ENCODE results near the gene EEPD1. TPM values are rescaled to one million over a fixed set of nuclear protein-coding genes. Genes with fewer than 3 reads are reported as not detected.

EEPD1 gene
- total and polyA plus RNA-seq, 2 donors (not counting 3 experiments of a cell fraction or from before 2014, with no cell fraction given) = 0.40 to 0.42 TPM

DNA sequence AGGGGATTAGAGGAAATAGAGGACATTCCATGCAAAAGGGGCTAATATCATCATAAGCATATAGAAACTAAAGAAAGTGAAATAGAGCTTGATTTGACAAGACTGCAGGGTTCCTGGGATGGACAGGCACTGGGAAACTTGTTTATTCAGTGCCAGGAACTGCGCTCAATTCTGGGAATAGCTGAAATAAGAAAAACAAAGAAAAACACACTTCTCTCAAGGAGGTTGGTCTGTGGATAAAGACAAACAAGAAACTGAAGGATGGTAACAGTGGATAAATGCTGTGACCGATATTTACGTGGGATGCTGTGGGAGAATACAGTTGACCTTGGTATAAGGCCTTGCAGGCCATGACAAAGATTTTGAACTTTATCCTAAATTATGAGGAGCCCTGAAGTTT is 195.7 kb downstream of the EEPD1 start:
- POLR2A ChIA-PET = no interaction called here
- intact Hi-C loops (cut with micrococcal nuclease) (no loop called here), dilution Hi-C loops (cut with MboI; ENCODE audit: extremely low pct_ligation_motif_present, low sequenced_read_pairs) (no loop called here)
- Histone ChIP-seq H3K36me3 (ENCODE audit: control insufficient read depth in 2 of 2, extremely low read depth in 1 of 2, insufficient read depth in 2 of 2, low read length in 2 of 2) (no peaks in the 10 kb centered on the region), H4K20me1 (replicated peaks; ENCODE audit: control insufficient read depth, extremely low read depth, insufficient read depth, low read length) (no peaks in the 10 kb centered on the region), H2AFZ (ENCODE audit: low read depth, low read length) (no peak overlapping the region), H3K4me3 (replicated peaks in 1 of 3; ENCODE audit: insufficient read depth in 1 of 3, low read depth in 1 of 3, low read length in 3 of 3) (no peak overlapping the region), H3K9me3 (replicated peaks; ENCODE audit: control insufficient read depth, insufficient read depth, low read length) (no peaks in the 10 kb centered on the region), H3K27ac (ENCODE audit: insufficient read depth, low read depth, low read length) (no peak overlapping the region), H3K4me1 (ENCODE audit: control insufficient read depth, extremely low read depth, insufficient read depth, low read length) (peaks cover 10% of the 10 kb centered on the region), H3K9ac (replicated peaks; ENCODE audit: extremely low read depth, insufficient read depth, low read length) (no peak overlapping the region), H3K9me1 (replicated peaks; ENCODE audit: control insufficient read depth, extremely low read depth, insufficient read depth, low read length) (no peaks in the 10 kb centered on the region), H3K4me2 (ENCODE audit: insufficient read depth, low read length) (no peak overlapping the region), H3K79me2 (ENCODE audit: control insufficient read depth, insufficient read depth, low read length) (no peaks in the 10 kb centered on the region), H3K27me3 (ENCODE audit: control insufficient read depth in 2 of 2, insufficient read depth in 2 of 2, low read length in 2 of 2) (no peaks in the 10 kb centered on the region)
- TF ChIP-seq GATA2 (IDR thresholded peaks at IDR 0.05; ENCODE audit: insufficient read depth, insufficient read length, low read depth, low read length) (no peak), JUN (IDR thresholded peaks at IDR 0.05; ENCODE audit: borderline replicate concordance, insufficient read depth, insufficient read length, low read depth) (no peak), POLR2AphosphoS5 (IDR thresholded peaks at IDR 0.05; ENCODE audit: insufficient read depth, low read depth, low read length) (no peak), EZH2 (IDR thresholded peaks at IDR 0.05; ENCODE audit: borderline replicate concordance, low read depth, low read length, severe bottlenecking) (no peak), FOS (IDR thresholded peaks at IDR 0.05; ENCODE audit: borderline replicate concordance, insufficient read depth, low read length) (no peak), MYC (IDR thresholded peaks at IDR 0.05; ENCODE audit: low read depth, low read length) (no peak), POLR2A (IDR thresholded peaks at IDR 0.05; ENCODE audit: low read depth, low read length) (no peak)
- TF ChIP-seq, protein P1, sequence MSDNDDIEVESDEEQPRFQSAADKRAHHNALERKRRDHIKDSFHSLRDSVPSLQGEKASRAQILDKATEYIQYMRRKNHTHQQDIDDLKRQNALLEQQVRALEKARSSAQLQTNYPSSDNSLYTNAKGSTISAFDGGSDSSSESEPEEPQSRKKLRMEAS (IDR thresholded peaks at IDR 0.05; ENCODE audit: insufficient read depth, insufficient read length) = no peak
- TF ChIP-seq, protein P2, sequence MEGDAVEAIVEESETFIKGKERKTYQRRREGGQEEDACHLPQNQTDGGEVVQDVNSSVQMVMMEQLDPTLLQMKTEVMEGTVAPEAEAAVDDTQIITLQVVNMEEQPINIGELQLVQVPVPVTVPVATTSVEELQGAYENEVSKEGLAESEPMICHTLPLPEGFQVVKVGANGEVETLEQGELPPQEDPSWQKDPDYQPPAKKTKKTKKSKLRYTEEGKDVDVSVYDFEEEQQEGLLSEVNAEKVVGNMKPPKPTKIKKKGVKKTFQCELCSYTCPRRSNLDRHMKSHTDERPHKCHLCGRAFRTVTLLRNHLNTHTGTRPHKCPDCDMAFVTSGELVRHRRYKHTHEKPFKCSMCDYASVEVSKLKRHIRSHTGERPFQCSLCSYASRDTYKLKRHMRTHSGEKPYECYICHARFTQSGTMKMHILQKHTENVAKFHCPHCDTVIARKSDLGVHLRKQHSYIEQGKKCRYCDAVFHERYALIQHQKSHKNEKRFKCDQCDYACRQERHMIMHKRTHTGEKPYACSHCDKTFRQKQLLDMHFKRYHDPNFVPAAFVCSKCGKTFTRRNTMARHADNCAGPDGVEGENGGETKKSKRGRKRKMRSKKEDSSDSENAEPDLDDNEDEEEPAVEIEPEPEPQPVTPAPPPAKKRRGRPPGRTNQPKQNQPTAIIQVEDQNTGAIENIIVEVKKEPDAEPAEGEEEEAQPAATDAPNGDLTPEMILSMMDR (IDR thresholded peaks at IDR 0.05; ENCODE audit: extremely low read depth in 1 of 2, insufficient read depth in 1 of 2, low read depth in 1 of 2, low read length in 2 of 2) = no peak
- no TSS peak for BruUV-seq (replicated peaks)
- CTCF ChIA-PET = interaction anchor here (1.0 kb wide), 1 partner anchor 56 kb away, joined by 3 read pairs; no protein-coding TSS in a partner anchor
- DNase-seq (ENCODE audit: low read depth, low spot score) = no peak
- no peak for FAIRE-seq
